Thoracic aorta (tissue), 2 donors: ENCODE data around the gene CEP112. TPM values are rescaled to one million over a fixed set of nuclear protein-coding genes. Genes with fewer than 3 reads are reported as not detected.

Source experiments
- ATAC-seq: fragments of 150-250 bp; one replicate; pipeline ENCODE4 v1.8.0; 2017; ENCODE audit warnings: low read depth; ENCODE audit not compliant: insufficient number of reproducible peaks, low FRiP score
- DNase-seq: peaks from one replicate; pipeline ENCODE4 v3.0.0-alpha.2; 2020; ENCODE audit warnings: low spot score
- H3K27ac ChIP-seq, 2 donors: fragments of 200-600 bp; sonication (generic); 1 replicate in 1 of 2; 2 replicates in 1 of 2; pipeline ENCODE4 v1.5.1; 2016; ENCODE audit warnings: mild to moderate bottlenecking in 2 of 2, moderate library complexity in 2 of 2
- H3K27me3 ChIP-seq: fragments of 200-600 bp; sonication (generic); replicated peaks from 2 replicates; pipeline ENCODE4 v1.6.0; 2016; ENCODE audit warnings: mild to moderate bottlenecking; ENCODE audit not compliant: insufficient read depth
- H3K36me3 ChIP-seq: fragments of 200-600 bp; sonication (generic); one replicate; pipeline ENCODE4 v1.5.1; 2016
- H3K4me1 ChIP-seq, 2 donors: fragments of 200-600 bp; sonication (generic); 1 replicate in 1 of 2; 2 replicates in 1 of 2; pipeline versions ENCODE4 v1.5.1 to v1.6.0; 2016; ENCODE audit warnings: low read depth in 2 of 2, mild to moderate bottlenecking in 1 of 2; ENCODE audit not compliant: control insufficient read depth in 1 of 2
- H3K4me3 ChIP-seq: fragments of 200-600 bp; sonication (generic); 2 replicates; pipeline ENCODE4 v1.5.1; 2016; ENCODE audit warnings: mild to moderate bottlenecking
- H3K9me3 ChIP-seq: fragments of 200-600 bp; sonication (generic); 2 replicates; pipeline ENCODE4 v1.5.1; 2016
- CTCF ChIP-seq: fragments of 200-600 bp; sonication (generic); IDR thresholded peaks from one replicate; pipeline ENCODE4 v1.5.1; 2019; ENCODE audit warnings: antibody characterized with exemption
- total RNA-seq, 2 donors: library from RNA; depleted of rRNA; stranded (reverse); fragments of >200 nt; gene quantifications; one replicate each; pipeline versions ENCODE4 v1.1.0 to v1.2.3, GENCODE V29; 2016

The CEP112 gene
- total RNA-seq, 2 donors from 2014 or later, result 13.4 to 19.0 TPM

DNA sequence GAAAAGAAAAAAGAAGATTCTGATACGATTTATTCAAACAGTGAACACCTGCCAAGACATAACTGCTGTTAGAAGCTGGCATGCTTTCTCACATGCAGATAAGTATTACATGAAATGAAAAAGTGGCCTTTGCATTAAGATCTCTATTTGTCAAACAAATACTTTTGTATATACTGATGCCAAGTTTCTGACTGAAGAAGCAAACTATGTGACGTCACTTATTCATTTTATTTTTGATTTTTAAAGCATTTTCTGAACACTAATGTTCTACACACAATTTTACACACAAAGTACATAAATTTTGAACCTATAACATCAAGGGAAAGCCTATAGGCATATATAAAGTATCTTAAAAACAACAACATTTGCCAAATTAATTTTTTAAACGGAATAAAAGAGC is 153.8 kb downstream of the CEP112 start:
- Histone ChIP-seq H3K36me3 (no peaks in the 10 kb centered on the region), H3K9me3 (no peaks in the 10 kb centered on the region), H3K4me1 (no peaks in the 10 kb centered on the region), H3K27me3 (no peaks in the 10 kb centered on the region), H3K4me3 (no peak overlapping the region), H3K27ac (no peak overlapping the region)
- ATAC-seq (no peak), DNase-seq (no peak)
- TF ChIP-seq CTCF, result no peak

GRCh38 chr17:66037221-66037620 is 154.7 kb downstream of the CEP112 start:
- Histone ChIP-seq H3K9me3 (no peaks in the 10 kb centered on the region), H3K4me1 (no peaks in the 10 kb centered on the region), H3K4me3 (no peak overlapping the region), H3K36me3 (no peaks in the 10 kb centered on the region), H3K27me3 (no peaks in the 10 kb centered on the region), H3K27ac (no peak overlapping the region)
- TF ChIP-seq CTCF, result no peak
- DNase-seq (no peak), ATAC-seq (no peak)

- no peak for ATAC-seq
- no peak for TF ChIP-seq CTCF
Observed at GRCh38 chr17:66032082-66032712, 159.7 kb downstream of the CEP112 start.

DNA sequence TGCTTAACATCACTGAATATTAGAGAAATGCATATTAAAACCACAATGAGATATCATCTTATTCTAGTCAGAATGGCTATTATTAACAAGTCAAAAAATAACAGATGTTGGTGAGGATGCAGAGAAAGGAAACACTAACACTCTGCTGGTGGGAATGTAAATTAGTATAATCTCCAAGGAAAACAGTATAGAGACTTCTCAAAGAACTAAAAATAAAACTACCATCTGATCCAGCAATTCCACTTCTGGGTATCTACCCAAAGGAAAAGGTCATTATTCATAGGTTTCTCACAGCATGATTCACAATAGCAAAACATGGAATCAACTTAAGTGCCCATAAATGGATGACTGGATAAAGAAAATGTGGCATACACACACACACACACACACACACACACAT is 166.4 kb downstream of the CEP112 start:
- no peaks in the 10 kb centered on the region for H3K36me3 ChIP-seq
- ATAC-seq (no peak), DNase-seq (no peak)
- H3K27me3 ChIP-seq, result no peaks in the 10 kb centered on the region
- peaks cover 15% of the 10 kb centered on the region for H3K9me3 ChIP-seq
- H3K27ac ChIP-seq, result no peak overlapping the region
- no peak overlapping the region for H3K4me3 ChIP-seq
- no peaks in the 10 kb centered on the region for H3K4me1 ChIP-seq
- TF ChIP-seq CTCF, result no peak

More at GRCh38 chr17:66032082-66032712, 159.7 kb downstream of the CEP112 start:
- H3K9me3 ChIP-seq, result no peaks in the 10 kb centered on the region
- no peaks in the 10 kb centered on the region for H3K36me3 ChIP-seq
- no peaks in the 10 kb centered on the region for H3K4me1 ChIP-seq
- no peak overlapping the region for H3K4me3 ChIP-seq
- DNase-seq, result no peak
- no peaks in the 10 kb centered on the region for H3K27me3 ChIP-seq
- H3K27ac ChIP-seq, result no peak overlapping the region

GRCh38 chr17:66021757-66022156 is 170.2 kb downstream of the CEP112 start:
- no peaks in the 10 kb centered on the region for H3K27me3 ChIP-seq
- no peaks in the 10 kb centered on the region for H3K4me1 ChIP-seq
- H3K36me3 ChIP-seq, result no peaks in the 10 kb centered on the region
- no peak for DNase-seq
- TF ChIP-seq CTCF, result no peak
- H3K27ac ChIP-seq, result no peak overlapping the region
- no peak overlapping the region for H3K4me3 ChIP-seq
- ATAC-seq, result no peak
- peaks cover 15% of the 10 kb centered on the region for H3K9me3 ChIP-seq
